ENCODE data around the gene ACTC1. TPM values are rescaled to one million over a fixed set of nuclear protein-coding genes. Genes with fewer than 3 reads are reported as not detected.
A peak's percentile ranks its signal among the peaks of the same experiment; 100 is the strongest.

The ACTC1 gene
- total and polyA plus RNA-seq, 2 of the 13 experiments (the other 11 are each of a cell fraction or from before 2014, with no cell fraction given): not detected

DNA sequence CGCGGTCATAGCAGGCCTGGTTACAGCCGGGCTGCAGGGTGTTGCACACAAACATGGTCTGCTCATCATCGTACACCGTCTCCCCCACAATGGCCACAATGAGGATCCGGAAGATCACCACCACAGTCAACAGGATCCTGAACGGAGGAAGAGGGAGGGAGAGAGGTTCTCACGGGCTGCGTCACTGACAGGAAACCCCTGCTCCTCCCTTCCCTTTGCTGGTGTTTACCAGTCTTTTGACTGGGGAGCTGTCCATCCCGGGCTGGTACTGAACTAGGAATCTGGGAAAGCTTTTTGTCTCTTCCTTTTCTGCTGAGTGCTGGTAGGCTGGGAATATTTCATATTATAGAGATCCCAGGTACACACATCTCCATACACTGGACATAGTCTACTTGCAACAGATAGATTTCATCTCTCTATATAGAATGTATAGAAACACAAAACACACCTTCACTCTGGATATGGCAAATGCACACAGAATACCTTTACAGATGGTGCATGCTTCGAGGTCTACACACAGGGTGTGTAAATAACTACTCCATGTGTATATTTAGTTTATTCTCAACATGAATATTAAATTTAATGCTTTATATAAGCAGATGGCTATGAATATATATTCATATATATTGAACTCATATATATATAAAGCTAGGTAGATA, 42.0 kb downstream of the ACTC1 start (continued):
- no peak for TF ChIP-seq KLF13 (CRISPR knock-in tag; IDR thresholded peaks at IDR 0.05)
- TF ChIP-seq, protein P1, sequence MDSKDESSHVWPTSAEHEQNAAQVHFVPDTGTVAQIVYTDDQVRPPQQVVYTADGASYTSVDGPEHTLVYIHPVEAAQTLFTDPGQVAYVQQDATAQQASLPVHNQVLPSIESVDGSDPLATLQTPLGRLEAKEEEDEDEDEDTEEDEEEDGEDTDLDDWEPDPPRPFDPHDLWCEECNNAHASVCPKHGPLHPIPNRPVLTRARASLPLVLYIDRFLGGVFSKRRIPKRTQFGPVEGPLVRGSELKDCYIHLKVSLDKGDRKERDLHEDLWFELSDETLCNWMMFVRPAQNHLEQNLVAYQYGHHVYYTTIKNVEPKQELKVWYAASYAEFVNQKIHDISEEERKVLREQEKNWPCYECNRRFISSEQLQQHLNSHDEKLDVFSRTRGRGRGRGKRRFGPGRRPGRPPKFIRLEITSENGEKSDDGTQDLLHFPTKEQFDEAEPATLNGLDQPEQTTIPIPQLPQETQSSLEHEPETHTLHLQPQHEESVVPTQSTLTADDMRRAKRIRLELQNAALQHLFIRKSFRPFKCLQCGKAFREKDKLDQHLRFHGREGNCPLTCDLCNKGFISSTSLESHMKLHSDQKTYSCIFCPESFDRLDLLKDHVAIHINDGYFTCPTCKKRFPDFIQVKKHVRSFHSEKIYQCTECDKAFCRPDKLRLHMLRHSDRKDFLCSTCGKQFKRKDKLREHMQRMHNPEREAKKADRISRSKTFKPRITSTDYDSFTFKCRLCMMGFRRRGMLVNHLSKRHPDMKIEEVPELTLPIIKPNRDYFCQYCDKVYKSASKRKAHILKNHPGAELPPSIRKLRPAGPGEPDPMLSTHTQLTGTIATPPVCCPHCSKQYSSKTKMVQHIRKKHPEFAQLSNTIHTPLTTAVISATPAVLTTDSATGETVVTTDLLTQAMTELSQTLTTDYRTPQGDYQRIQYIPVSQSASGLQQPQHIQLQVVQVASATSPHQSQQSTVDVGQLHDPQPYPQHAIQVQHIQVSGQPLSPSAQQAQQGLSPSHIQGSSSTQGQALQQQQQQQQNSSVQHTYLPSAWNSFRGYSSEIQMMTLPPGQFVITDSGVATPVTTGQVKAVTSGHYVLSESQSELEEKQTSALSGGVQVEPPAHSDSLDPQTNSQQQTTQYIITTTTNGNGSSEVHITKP (CRISPR knock-in tag; IDR thresholded peaks at IDR 0.05; ENCODE audit: low read depth): no peak
- no peak for TF ChIP-seq NFE2L1 (CRISPR knock-in tag; IDR thresholded peaks at IDR 0.05; ENCODE audit: borderline replicate concordance)
- TF ChIP-seq ZNF781 (CRISPR knock-in tag; IDR thresholded peaks at IDR 0.05; ENCODE audit: borderline replicate concordance, not compliant biosample characterization): no peak
- TF ChIP-seq, protein P2, sequence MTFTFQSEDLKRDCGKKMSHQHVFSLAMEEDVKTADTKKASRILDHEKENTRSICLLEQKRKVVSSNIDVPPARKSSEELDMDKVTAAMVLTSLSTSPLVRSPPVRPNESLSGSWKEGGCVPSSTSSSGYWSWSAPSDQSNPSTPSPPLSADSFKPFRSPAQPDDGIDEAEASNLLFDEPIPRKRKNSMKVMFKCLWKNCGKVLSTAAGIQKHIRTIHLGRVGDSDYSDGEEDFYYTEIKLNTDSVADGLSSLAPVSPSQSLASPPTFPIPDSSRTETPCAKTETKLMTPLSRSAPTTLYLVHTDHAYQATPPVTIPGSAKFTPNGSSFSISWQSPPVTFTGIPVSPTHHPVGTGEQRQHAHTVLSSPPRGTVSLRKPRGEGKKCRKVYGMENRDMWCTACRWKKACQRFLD (CRISPR knock-in tag; IDR thresholded peaks at IDR 0.05; ENCODE audit: borderline replicate concordance): no peak
- TF ChIP-seq MAF1 (CRISPR knock-in tag; IDR thresholded peaks at IDR 0.05; ENCODE audit: borderline replicate concordance): 0 out of 2 replicates have a peak, but pooled peaks have one; percentile 34
- TF ChIP-seq ZFP36L2 (CRISPR knock-in tag; IDR thresholded peaks at IDR 0.05): no peak
- TF ChIP-seq MAFK (conservative IDR thresholded peaks at IDR 0.05 in 1 of 2, IDR thresholded peaks at IDR 0.05 in 1 of 2; ENCODE audit: low read length in 2 of 2): no peak
- no peak for TF ChIP-seq ZC3H4 (CRISPR knock-in tag; IDR thresholded peaks at IDR 0.05; ENCODE audit: borderline replicate concordance)
- no peak for TF ChIP-seq KAT8 (CRISPR knock-in tag; IDR thresholded peaks at IDR 0.05)
- TF ChIP-seq PAWR (CRISPR knock-in tag; IDR thresholded peaks at IDR 0.05; ENCODE audit: borderline replicate concordance): no peak
- TF ChIP-seq SALL1 (CRISPR knock-in tag; IDR thresholded peaks at IDR 0.05): no peak
- TF ChIP-seq FOXO1 (CRISPR knock-in tag; IDR thresholded peaks at IDR 0.05): peak; percentile 70
- no peak for TF ChIP-seq CENPT (CRISPR knock-in tag; IDR thresholded peaks at IDR 0.05; ENCODE audit: low read depth)
- no peak for TF ChIP-seq ZNF24 (IDR thresholded peaks at IDR 0.05)
- TF ChIP-seq ZNF615 (CRISPR knock-in tag; IDR thresholded peaks at IDR 0.05; ENCODE audit: borderline replicate concordance): no peak
- TF ChIP-seq CEBPB (IDR thresholded peaks at IDR 0.05; ENCODE audit: borderline replicate concordance, low read depth, low read length): no peak
- TF ChIP-seq ZNF546 (CRISPR knock-in tag; conservative IDR thresholded peaks at IDR 0.05): no peak
- no peak for TF ChIP-seq ZFP90 (CRISPR knock-in tag; IDR thresholded peaks at IDR 0.05; ENCODE audit: borderline replicate concordance)
- TF ChIP-seq ZNF30 (CRISPR knock-in tag; IDR thresholded peaks at IDR 0.05): no peak
- TF ChIP-seq REL (CRISPR knock-in tag; conservative IDR thresholded peaks at IDR 0.05): no peak
- TF ChIP-seq, protein P3, sequence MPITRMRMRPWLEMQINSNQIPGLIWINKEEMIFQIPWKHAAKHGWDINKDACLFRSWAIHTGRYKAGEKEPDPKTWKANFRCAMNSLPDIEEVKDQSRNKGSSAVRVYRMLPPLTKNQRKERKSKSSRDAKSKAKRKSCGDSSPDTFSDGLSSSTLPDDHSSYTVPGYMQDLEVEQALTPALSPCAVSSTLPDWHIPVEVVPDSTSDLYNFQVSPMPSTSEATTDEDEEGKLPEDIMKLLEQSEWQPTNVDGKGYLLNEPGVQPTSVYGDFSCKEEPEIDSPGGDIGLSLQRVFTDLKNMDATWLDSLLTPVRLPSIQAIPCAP (CRISPR knock-in tag; IDR thresholded peaks at IDR 0.05; ENCODE audit: low read depth): no peak
- TF ChIP-seq ZNF260 (CRISPR knock-in tag; IDR thresholded peaks at IDR 0.05; ENCODE audit: borderline replicate concordance, low read depth): no peak
- no peak for TF ChIP-seq ZNF678 (CRISPR knock-in tag; IDR thresholded peaks at IDR 0.05)

Data from HepG2 (cell line).